K562 (cell line): ENCODE data around the gene PTOV1. TPM values are rescaled to one million over a fixed set of nuclear protein-coding genes. Genes with fewer than 3 reads are reported as not detected.
A peak's percentile ranks its signal among the peaks of the same experiment; 100 is the strongest.

Source experiments
- ADNP ChIP-seq: fragments of 200-800 bp; sonication (Bioruptor generic); IDR thresholded peaks from 2 replicates; pipeline ENCODE4 v1.6.1; 2016; ENCODE audit warnings: missing genetic modification characterization, missing compliant biosample characterization
- CTBP1 ChIP-seq: fragments of 450-650 bp; IDR thresholded peaks from 2 replicates; pipeline ENCODE4 v1.6.1; 2016; ENCODE audit warnings: borderline replicate concordance
- ETS2 ChIP-seq: IDR thresholded peaks from 2 replicates; pipeline ENCODE4 v1.6.1; 2016; ENCODE audit warnings: borderline replicate concordance, missing genetic modification characterization, mild to moderate bottlenecking, moderate library complexity, missing compliant biosample characterization; ENCODE audit not compliant: poor library complexity, severe bottlenecking
- EZH2 ChIP-seq: IDR thresholded peaks from 2 replicates; pipeline ENCODE4 v1.6.1; 2012; ENCODE audit warnings: low read depth, mild to moderate bottlenecking, inconsistent platforms, low read length, borderline replicate concordance
- FOXK1 ChIP-seq: sonication (generic); formaldehyde crosslinking; IDR thresholded peaks from 2 replicates; pipeline ENCODE4 v1.8.0; 2022; ENCODE audit warnings: missing genetic modification reagents, mild to moderate bottlenecking, borderline replicate concordance
- HCFC1 ChIP-seq: IDR thresholded peaks from 2 replicates; pipeline ENCODE4 v1.6.1; 2012; ENCODE audit warnings: low read depth, low read length, improper control_type of control experiment
- HDGF ChIP-seq: fragments of 450-650 bp; IDR thresholded peaks from 2 replicates; pipeline ENCODE4 v1.6.1; 2016
- MEIS2 ChIP-seq: fragments of 450-650 bp; IDR thresholded peaks from 2 replicates; pipeline ENCODE4 v1.6.1; 2014; ENCODE audit warnings: mild to moderate bottlenecking; ENCODE audit not compliant: partially characterized antibody
- MLX ChIP-seq, 2 experiments: fragments of 450-650 bp in 1 of 2; sonication (generic) in 1 of 2; formaldehyde crosslinking; conservative IDR thresholded peaks; 2 replicates each; pipeline versions ENCODE4 v1.4.0 to v1.8.1; 2020 to 2022; ENCODE audit warnings: mild to moderate bottlenecking in 1 of 2, missing genetic modification reagents in 1 of 2
- MYC ChIP-seq, 2 experiments: fragments of 250-450 bp in 1 of 2; sonication (Bioruptor Pico) in 1 of 2; IDR thresholded peaks; 2 replicates each; pipeline versions ENCODE4 v1.5.1 to v1.6.1; 2012 to 2021; ENCODE audit warnings: low read depth in 2 of 2, borderline replicate concordance in 1 of 2, improper control_type of control experiment in 1 of 2, low read length in 1 of 2, mild to moderate bottlenecking in 1 of 2, moderate library complexity in 1 of 2
- PHF21A ChIP-seq: fragments of 450-650 bp; IDR thresholded peaks from 2 replicates; pipeline ENCODE4 v1.6.1; 2017; ENCODE audit warnings: low read depth, borderline replicate concordance
- POLR2AphosphoS5 ChIP-seq: IDR thresholded peaks from 2 replicates; pipeline ENCODE4 v1.6.1; 2011; ENCODE audit warnings: mild to moderate bottlenecking, low read depth, low read length, moderate library complexity; ENCODE audit not compliant: control insufficient read depth, insufficient read depth
- RAD51 ChIP-seq: fragments of 450-650 bp; IDR thresholded peaks from 2 replicates; pipeline ENCODE4 v1.7.1; 2016; ENCODE audit warnings: low read depth, mild to moderate bottlenecking, borderline replicate concordance
- SNIP1 ChIP-seq: fragments of 450-650 bp; IDR thresholded peaks from 2 replicates; pipeline ENCODE4 v1.7.1; 2017; ENCODE audit warnings: low read depth, mild to moderate bottlenecking
- TAF1 ChIP-seq: IDR thresholded peaks from 2 replicates; pipeline ENCODE4 v1.6.1; 2011; ENCODE audit warnings: mild to moderate bottlenecking, low read length, moderate library complexity; ENCODE audit not compliant: insufficient read depth, control insufficient read depth, severe bottlenecking; ENCODE audit errors: extremely low read depth
- TCF3 ChIP-seq: sonication (generic); formaldehyde crosslinking; IDR thresholded peaks from 2 replicates; pipeline ENCODE4 v1.4.0; 2020; ENCODE audit warnings: mild to moderate bottlenecking, missing genetic modification reagents
- TEAD4 ChIP-seq, 2 experiments: sonication (generic) in 1 of 2; formaldehyde crosslinking in 1 of 2; IDR thresholded peaks; 2 replicates each; pipeline versions ENCODE4 v1.6.1 to v1.8.0; 2012 to 2022; ENCODE audit warnings: borderline replicate concordance in 1 of 2, inconsistent platforms in 1 of 2, low read length in 1 of 2, mild to moderate bottlenecking in 1 of 2, missing genetic modification reagents in 1 of 2
- U2AF1 ChIP-seq: fragments of 200-400 bp; formaldehyde crosslinking; optimal IDR thresholded peaks from 2 replicates; pipeline ENCODE3; 2017; ENCODE audit warnings: mild to moderate bottlenecking, low read depth, low read length, moderate library complexity
- XRCC5 ChIP-seq: fragments of 200-400 bp; formaldehyde crosslinking; IDR thresholded peaks from 2 replicates; pipeline ENCODE4 v1.6.1; 2017; ENCODE audit warnings: low read depth, mild to moderate bottlenecking, low read length
- ZBTB7A ChIP-seq: IDR thresholded peaks from 2 replicates; pipeline ENCODE4 v1.6.1; 2011; ENCODE audit warnings: low read depth, mild to moderate bottlenecking, low read length, moderate library complexity, borderline replicate concordance; ENCODE audit not compliant: control insufficient read depth
- ZNF146 ChIP-seq: IDR thresholded peaks from one replicate; pipeline ENCODE4 v1.6.1; 2018; ENCODE audit warnings: missing compliant biosample characterization; ENCODE audit not compliant: unreplicated experiment
- ZNF445 ChIP-seq: fragments of 250-450 bp; sonication (Bioruptor Pico); IDR thresholded peaks from 2 replicates; pipeline ENCODE4 v1.4.0; 2020; ENCODE audit warnings: low read depth, mild to moderate bottlenecking, moderate library complexity
- ZNF511 ChIP-seq: sonication (generic); formaldehyde crosslinking; IDR thresholded peaks from 2 replicates; pipeline ENCODE4 v1.8.0; 2022; ENCODE audit warnings: mild to moderate bottlenecking, missing genetic modification reagents
- ZNF561 ChIP-seq: fragments of 450-650 bp; formaldehyde crosslinking; conservative IDR thresholded peaks from 2 replicates; pipeline ENCODE4 v1.4.0; 2020; ENCODE audit warnings: mild to moderate bottlenecking, moderate library complexity
- ZNF586 ChIP-seq: fragments of 450-650 bp; formaldehyde crosslinking; conservative IDR thresholded peaks from 2 replicates; pipeline ENCODE4 v1.4.0; 2020; ENCODE audit warnings: mild to moderate bottlenecking, moderate library complexity
- ZNF766 ChIP-seq: fragments of 200-800 bp; sonication (Bioruptor generic); conservative IDR thresholded peaks from 2 replicates; pipeline ENCODE4 v1.6.1; 2016; ENCODE audit warnings: missing genetic modification characterization, missing compliant biosample characterization
- ZNF830 ChIP-seq: fragments of 250-450 bp; sonication (Bioruptor Pico); IDR thresholded peaks from 2 replicates; pipeline ENCODE4 v1.5.0; 2021; ENCODE audit warnings: mild to moderate bottlenecking
- polyA plus RNA-seq, 8 experiments: library from polyadenylated mRNA; depleted of rRNA in 4 of 8; stranded (reverse) in 5 of 8; unstranded in 3 of 8; fragments of >200 nt; fragmentation: Nextera tagmentation in 2 of 8; fragmentation: Illumina TruSeq in 1 of 8; extraction: Ambion mirVana in 2 of 8; extraction: Trizol in 1 of 8; gene quantifications; 2 replicates each; pipeline versions ENCODE4 v1.2.1 to v1.2.3, GENCODE V29; 2011 to 2014; ENCODE audit warnings: inconsistent platforms in 1 of 8, missing spikeins in 1 of 8
- total RNA-seq, 7 experiments: library from RNA; depleted of rRNA in 6 of 7; stranded (reverse); fragments of >200 nt in 6 of 7; fragmentation: Illumina TruSeq in 2 of 7; extraction: Trizol in 2 of 7; gene quantifications; 2 replicates each; pipeline versions ENCODE4 v1.2.1 to v1.2.3, GENCODE V29; 2011 to 2021; ENCODE audit warnings: low replicate concordance in 1 of 7

Gene PTOV1
- total and polyA plus RNA-seq, 9 of the 15 experiments (the other 6 are each of a cell fraction or from before 2014, with no cell fraction given) = 4.9 to 169 (median 43.5) TPM

- TF ChIP-seq MLX (CRISPR knock-in tag; conservative IDR thresholded peaks at IDR 0.05) (peak in 1 of 2 experiments; percentile 99; a peak in 2 of 4 replicates), POLR2AphosphoS5 (peak; percentile 41; the same call in 1 of the 2 replicates), ETS2 (tag) (no peak), ZNF830 (CRISPR knock-in tag) (no peak), MEIS2 (no peak), ZNF766 (CRISPR knock-in tag) (peak; percentile 83; the same call in 1 of the 2 replicates), ZNF586 (CRISPR knock-in tag) (no peak), CTBP1 (peak; percentile 98), ZNF445 (no peak), TAF1 (peak; percentile 23), MYC (IDR thresholded peaks at IDR 0.05; ENCODE audit: low read depth, low read length) (peak; percentile 100), MYC (CRISPR knock-in tag; IDR thresholded peaks at IDR 0.05; ENCODE audit: borderline replicate concordance, low read depth) (peak; percentile 98), ZBTB7A (peak; percentile 21), XRCC5 (peak; percentile 77; the same call in 1 of the 2 replicates), ZNF146 (peak; percentile 31), HCFC1 (peak; percentile 68), PHF21A (peak; percentile 29; the same call in 1 of the 2 replicates), ADNP (no peak), ZNF561 (CRISPR knock-in tag) (no peak), HDGF (no peak), TCF3 (CRISPR knock-in tag) (peak; percentile 59), U2AF1 (peak; percentile 98), EZH2 (no peak), TEAD4 (IDR thresholded peaks at IDR 0.05; ENCODE audit: low read length) (peak; percentile 77), TEAD4 (CRISPR knock-in tag; IDR thresholded peaks at IDR 0.05; ENCODE audit: borderline replicate concordance) (peak; percentile 97), ZNF511 (CRISPR knock-in tag) (peak; percentile 99), FOXK1 (CRISPR knock-in tag) (peak; percentile 99), RAD51 (peak; percentile 53; the same call in 1 of the 2 replicates), SNIP1 (no peak)
These were observed 38.9 kb downstream of the PTOV1 start (continued) for GRCh38 chr19:49889687-49890348.
